Neural progenitor cell (in vitro differentiated cells): ENCODE results near the gene TMEM204.

Experiments
- CTCF ChIP-seq: fragments of 200-600 bp; sonication (generic); IDR thresholded peaks from 2 replicates; pipeline ENCODE4 v1.5.1; 2017; ENCODE audit warnings: antibody characterized with exemption, mild to moderate bottlenecking
- EZH2 ChIP-seq: fragments of 200-600 bp; sonication (generic); IDR thresholded peaks from 2 replicates; pipeline ENCODE4 v1.6.1; 2017; ENCODE audit warnings: antibody characterized with exemption, mild to moderate bottlenecking, moderate library complexity
- EZH2phosphoT487 ChIP-seq: fragments of 200-600 bp; sonication (generic); IDR thresholded peaks from 2 replicates; pipeline ENCODE4 v1.6.1; 2017; ENCODE audit warnings: antibody characterized with exemption

- TF ChIP-seq CTCF = no peak
- TF ChIP-seq EZH2 = no peak
- no peak for TF ChIP-seq EZH2phosphoT487
Observed at GRCh38 chr16:1510941-1511351, 22.5 kb upstream of the TMEM204 start.
